Neuron (in vitro differentiated cells): ENCODE results near the gene CST2.
"Not testable (repeated sequence)": the region's sequence is repeated elsewhere in the genome, so short reads cannot be mapped to it uniquely, and the experiment has no call there.

Experiments
- H2AFZ ChIP-seq: one replicate; pipeline ENCODE4 v1.6.1; 2013; ENCODE audit warnings: low read depth, mild to moderate bottlenecking, inconsistent platforms, low read length, moderate library complexity
- H3K27me3 ChIP-seq: one replicate; pipeline ENCODE4 v1.6.1; 2013; ENCODE audit warnings: low read length; ENCODE audit not compliant: insufficient read depth
- H3K36me3 ChIP-seq: one replicate; pipeline ENCODE4 v1.6.1; 2013; ENCODE audit warnings: low read length; ENCODE audit not compliant: insufficient read depth
- H3K4me1 ChIP-seq: one replicate; pipeline ENCODE4 v1.6.1; 2013; ENCODE audit warnings: low read length; ENCODE audit not compliant: insufficient read depth
- H3K4me3 ChIP-seq: 2 replicates; pipeline ENCODE4 v1.5.1; 2013; ENCODE audit warnings: mild to moderate bottlenecking, low read length, moderate library complexity
- H3K9me3 ChIP-seq: one replicate; pipeline ENCODE4 v1.6.1; 2013; ENCODE audit warnings: low read length

The CST2 gene

GRCh38 chr20:23841693-23842092 is 15.2 kb upstream of the CST2 start:
- Histone ChIP-seq H3K27me3 (no peaks in the 10 kb centered on the region), H3K9me3 (no peaks in the 10 kb centered on the region), H3K4me1 (no peaks in the 10 kb centered on the region), H3K4me3 (no peak overlapping the region), H2AFZ (no peak overlapping the region), H3K36me3 (no peaks in the 10 kb centered on the region)

DNA sequence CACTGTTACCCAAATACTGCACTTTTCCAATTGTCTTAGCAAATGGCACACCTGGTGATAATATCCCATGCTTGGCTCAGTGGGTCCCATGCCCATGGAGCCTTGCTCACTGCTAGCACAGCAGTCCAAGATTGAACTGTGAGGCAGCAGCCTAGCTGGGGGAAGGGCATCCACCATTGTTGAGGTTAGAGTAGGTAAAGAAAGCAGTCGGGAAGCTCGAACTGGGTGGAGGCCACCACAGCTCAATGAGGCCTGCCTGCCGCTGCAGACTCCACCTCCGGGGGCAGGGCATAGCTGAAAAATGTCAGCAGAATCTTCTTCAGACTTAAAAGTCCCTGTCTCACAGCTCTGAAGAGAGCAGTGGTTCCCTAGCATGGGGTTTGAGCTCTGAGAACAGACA is 9.2 kb upstream of the CST2 start:
- H3K4me3 ChIP-seq, result no peak overlapping the region

GRCh38 chr20:23832775-23833513 is 6.4 kb upstream of the CST2 start:
- Histone ChIP-seq H3K27me3 (no peaks in the 10 kb centered on the region), H3K9me3 (no peaks in the 10 kb centered on the region), H3K4me3 (no peak overlapping the region), H3K36me3 (no peaks in the 10 kb centered on the region), H2AFZ (no peak overlapping the region), H3K4me1 (no peaks in the 10 kb centered on the region)

More for the DNA sequence above, 9.2 kb upstream of the CST2 start:
- Histone ChIP-seq H3K36me3 (no peaks in the 10 kb centered on the region), H3K4me1 (no peaks in the 10 kb centered on the region), H3K9me3 (no peaks in the 10 kb centered on the region), H3K27me3 (no peaks in the 10 kb centered on the region), H2AFZ (no peak overlapping the region)

DNA sequence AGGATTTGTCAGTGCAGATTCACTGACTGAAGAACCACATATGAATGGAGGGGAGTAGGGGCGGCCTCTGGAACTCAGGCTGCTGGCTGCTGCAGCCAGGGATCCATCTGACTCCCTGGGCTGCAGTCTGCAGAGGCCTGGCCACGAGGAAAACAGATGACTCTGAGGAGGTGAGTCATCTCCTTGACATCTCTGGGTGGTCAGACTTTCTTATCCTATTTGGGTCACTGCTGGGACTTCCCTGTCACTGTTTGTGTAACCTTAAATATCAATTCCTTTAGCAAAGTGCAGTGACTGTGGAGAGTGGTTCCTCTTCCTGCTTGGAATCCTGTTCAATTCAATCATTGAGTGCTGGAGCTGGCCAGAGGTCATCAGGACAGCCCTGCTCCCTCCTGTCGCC is 5.4 kb upstream of the CST2 start:
- H3K27me3 ChIP-seq, H3K36me3 ChIP-seq, H3K9me3 ChIP-seq, H2AFZ ChIP-seq, H3K4me3 ChIP-seq, H3K4me1 ChIP-seq: not testable (repeated sequence)

- no peaks in the 10 kb centered on the region for H3K4me1 ChIP-seq
- H3K27me3 ChIP-seq, result no peaks in the 10 kb centered on the region
- H3K9me3 ChIP-seq, result no peaks in the 10 kb centered on the region
Measured at GRCh38 chr20:23823621-23824324, 2.8 kb downstream of the CST2 start.

DNA sequence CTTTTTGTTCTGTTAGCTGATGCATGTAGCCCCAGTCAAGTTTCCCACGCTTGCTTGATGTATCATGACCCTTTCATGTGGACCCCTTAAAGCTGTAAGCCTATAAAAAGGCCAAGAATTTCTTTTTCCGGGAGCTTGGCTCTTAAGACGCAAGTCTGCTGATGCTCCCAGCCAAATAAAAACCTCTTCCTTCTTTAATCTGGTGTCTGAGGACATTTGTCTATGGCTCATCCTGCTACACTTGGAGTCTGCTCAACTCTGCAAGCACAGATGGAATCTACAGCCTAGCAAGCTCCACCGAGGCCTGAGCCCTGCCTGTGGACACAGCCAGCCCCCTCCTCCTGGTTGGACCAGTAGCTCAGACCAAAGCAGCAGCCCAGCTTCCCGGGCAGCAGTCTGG is 3.4 kb downstream of the CST2 start:
- H3K4me1 ChIP-seq, result no peaks in the 10 kb centered on the region

More at GRCh38 chr20:23823621-23824324, 2.8 kb downstream of the CST2 start:
- H3K36me3 ChIP-seq, result no peaks in the 10 kb centered on the region
- no peak overlapping the region for H3K4me3 ChIP-seq
- H2AFZ ChIP-seq, result no peak overlapping the region

GRCh38 chr20:23820493-23820892 is 6.0 kb downstream of the CST2 start:
- Histone ChIP-seq H2AFZ (no peak overlapping the region), H3K4me3 (no peak overlapping the region), H3K9me3 (no peaks in the 10 kb centered on the region), H3K27me3 (no peaks in the 10 kb centered on the region), H3K4me1 (no peaks in the 10 kb centered on the region), H3K36me3 (no peaks in the 10 kb centered on the region)

More for the DNA sequence above, 3.4 kb downstream of the CST2 start:
- H3K27me3 ChIP-seq, result no peaks in the 10 kb centered on the region
- no peaks in the 10 kb centered on the region for H3K9me3 ChIP-seq
- no peaks in the 10 kb centered on the region for H3K36me3 ChIP-seq
- H2AFZ ChIP-seq, result no peak overlapping the region
- H3K4me3 ChIP-seq, result no peak overlapping the region

DNA sequence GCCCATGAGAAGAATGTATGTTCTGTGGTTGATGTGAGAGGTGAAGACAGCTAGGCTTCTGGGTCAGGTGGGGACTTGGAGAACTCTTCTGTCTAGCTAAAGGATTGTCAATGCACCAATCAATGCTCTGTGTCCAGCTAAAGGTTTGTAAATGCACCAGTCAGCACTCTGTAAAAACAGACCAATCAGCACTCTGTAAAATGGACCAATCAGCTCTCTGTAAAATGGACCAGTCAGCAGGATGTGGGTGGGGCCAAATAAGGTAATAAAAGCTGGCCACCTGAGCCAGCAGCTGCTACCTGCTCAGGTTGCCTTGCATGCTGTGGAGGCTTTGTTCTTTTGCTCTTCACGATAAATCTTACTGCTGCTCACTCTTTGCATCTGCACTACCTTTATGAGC is 15.0 kb downstream of the CST2 start:
- not testable (repeated sequence) for H3K4me3 ChIP-seq, H3K4me1 ChIP-seq, H3K27me3 ChIP-seq, H3K9me3 ChIP-seq, H2AFZ ChIP-seq, H3K36me3 ChIP-seq

GRCh38 chr20:23810349-23810748 is 16.2 kb downstream of the CST2 start:
- H2AFZ ChIP-seq, H3K36me3 ChIP-seq, H3K27me3 ChIP-seq, H3K4me1 ChIP-seq, H3K9me3 ChIP-seq, H3K4me3 ChIP-seq: not testable (repeated sequence)

DNA sequence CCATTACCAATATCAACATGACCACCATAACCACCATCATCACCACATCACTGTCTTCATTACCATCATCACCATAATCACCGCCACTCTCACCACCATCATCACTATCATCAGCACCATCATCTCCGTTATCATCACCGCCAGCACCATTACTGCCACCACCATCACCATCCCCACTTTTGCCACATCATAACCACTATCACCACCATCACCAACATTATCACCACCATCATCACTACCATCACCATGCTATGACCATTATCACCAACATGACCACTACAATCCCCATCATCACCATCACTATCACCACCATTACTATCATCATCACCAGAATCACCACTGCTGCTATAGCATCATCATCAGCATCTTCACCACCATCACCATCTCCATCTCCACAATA is 25.7 kb downstream of the CST2 start:
- Histone ChIP-seq H3K4me3 (no peak overlapping the region), H3K4me1 (no peaks in the 10 kb centered on the region), H3K9me3 (no peaks in the 10 kb centered on the region), H3K27me3 (no peaks in the 10 kb centered on the region), H3K36me3 (no peaks in the 10 kb centered on the region), H2AFZ (no peak overlapping the region)

DNA sequence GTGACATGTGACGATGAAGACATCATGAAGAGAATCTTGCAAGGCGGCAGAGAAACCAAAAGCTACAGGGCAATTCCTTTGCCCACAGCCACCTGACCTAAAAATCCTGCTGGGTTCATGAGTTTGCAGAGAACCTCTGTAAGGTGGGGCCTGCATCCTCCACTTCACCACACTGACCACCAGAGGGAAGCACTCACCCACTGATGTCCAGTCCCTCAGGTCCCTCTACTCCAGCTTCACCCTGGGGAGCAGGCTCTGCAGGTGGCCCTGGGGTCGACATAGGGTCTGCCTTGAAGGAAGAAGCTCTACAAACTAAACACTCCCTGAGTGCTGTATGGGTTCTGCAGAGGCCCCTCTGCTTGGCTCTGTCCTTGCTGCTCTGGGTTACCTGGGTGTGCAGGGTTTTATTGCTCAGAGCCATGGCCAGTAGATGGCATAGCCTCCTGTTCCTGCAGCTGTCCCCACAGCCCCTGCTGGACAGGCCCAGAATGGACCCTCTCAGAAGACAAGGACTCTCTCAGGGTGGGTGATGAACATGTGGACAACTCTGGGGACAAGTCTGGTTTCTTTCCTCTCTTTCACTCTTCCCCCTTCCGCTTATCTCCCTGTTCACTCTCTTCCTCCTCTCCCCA is 27.2 kb downstream of the CST2 start:
- not testable (repeated sequence) for H3K9me3 ChIP-seq, H3K36me3 ChIP-seq, H3K4me1 ChIP-seq, H3K4me3 ChIP-seq, H3K27me3 ChIP-seq, H2AFZ ChIP-seq

DNA sequence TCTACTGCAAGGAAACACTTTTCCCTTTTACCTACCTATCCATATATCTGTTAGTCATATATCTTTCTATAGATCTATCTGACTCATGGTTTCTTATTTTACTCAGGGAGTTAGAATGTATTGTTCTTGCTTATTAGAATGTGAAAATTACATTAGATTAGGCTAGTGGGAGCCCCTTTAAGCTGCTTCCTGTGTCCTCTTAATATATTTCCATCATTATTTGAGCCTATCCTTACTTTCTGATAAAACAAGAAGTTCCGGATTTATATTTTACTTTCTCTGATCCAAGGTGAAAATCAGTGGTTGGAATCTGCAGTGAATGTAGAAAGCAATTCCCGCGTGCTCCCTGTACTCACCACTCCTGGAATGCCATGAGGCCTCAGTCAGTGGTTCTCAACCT is 31.0 kb downstream of the CST2 start:
- H2AFZ ChIP-seq, result no peak overlapping the region
- no peak overlapping the region for H3K4me3 ChIP-seq
- H3K4me1 ChIP-seq, result no peaks in the 10 kb centered on the region
- H3K36me3 ChIP-seq, result no peaks in the 10 kb centered on the region
- H3K9me3 ChIP-seq, result no peaks in the 10 kb centered on the region
- no peaks in the 10 kb centered on the region for H3K27me3 ChIP-seq

GRCh38 chr20:23794841-23795240 is 31.7 kb downstream of the CST2 start:
- H3K4me1 ChIP-seq, result no peaks in the 10 kb centered on the region

More at GRCh38 chr20:23794841-23795240, 31.7 kb downstream of the CST2 start:
- Histone ChIP-seq H3K4me3 (no peak overlapping the region), H3K36me3 (no peaks in the 10 kb centered on the region), H3K9me3 (no peaks in the 10 kb centered on the region), H2AFZ (no peak overlapping the region), H3K27me3 (no peaks in the 10 kb centered on the region)
